Activated CD8-positive, alpha-beta memory T cell treated with anti-CD3 and anti-CD28 coated beads for 1 hour (primary cell): ENCODE results near the gene STT3B.

Source experiments
- DNase-seq, 2 donors: peaks; one replicate each; pipeline ENCODE4 v3.0.0-alpha.2; 2020; ENCODE audit warnings: low read depth in 1 of 2; ENCODE audit errors: extremely low read depth in 1 of 2

Gene STT3B

DNA sequence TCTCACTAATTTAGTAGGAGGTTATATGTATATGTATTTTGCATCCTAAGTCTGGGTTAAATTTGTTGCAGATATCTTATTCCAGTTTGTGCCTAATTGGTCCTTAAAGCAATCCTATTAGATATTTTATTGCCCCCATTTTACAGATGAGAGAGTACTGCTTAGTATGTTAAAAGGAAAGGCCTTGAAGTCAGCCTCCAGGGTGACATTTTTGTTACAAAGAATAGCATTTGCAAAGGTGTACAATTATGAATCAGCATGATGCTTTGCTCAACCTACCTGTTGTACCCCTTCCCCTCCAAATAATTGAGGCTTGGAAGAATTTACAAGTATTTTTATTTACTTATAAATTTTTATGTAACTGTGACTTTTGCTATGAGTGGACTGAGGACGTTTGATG is 14.0 kb downstream of the STT3B start:
- no peak for DNase-seq

GRCh38 chr3:31550452-31551251 is 17.9 kb downstream of the STT3B start:
- DNase-seq = no peak

GRCh38 chr3:31551646-31552045 is 18.9 kb downstream of the STT3B start:
- DNase-seq = no peak

- no peak for DNase-seq
These were observed 19.4 kb downstream of the STT3B start for GRCh38 chr3:31552103-31552502.

DNA sequence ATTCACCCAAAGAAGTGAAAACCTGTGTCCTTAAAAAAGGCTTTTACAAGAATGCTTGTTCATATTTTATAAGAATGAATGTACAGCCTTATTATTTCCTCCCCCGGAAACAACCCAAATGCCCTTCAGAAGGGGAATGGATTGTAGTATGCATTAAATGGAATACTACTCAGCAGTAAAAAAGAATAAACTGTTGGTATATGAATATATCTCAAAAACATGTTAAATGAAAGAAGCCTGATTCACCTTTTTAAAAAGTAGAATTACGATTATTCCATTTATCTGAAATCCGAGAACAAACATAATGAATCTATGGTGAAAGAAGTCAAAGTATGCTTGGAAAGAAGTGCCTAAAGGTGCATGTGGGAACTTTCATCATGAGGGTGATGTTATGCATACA is 20.5 kb downstream of the STT3B start:
- DNase-seq = no peak

- no peak for DNase-seq
These were observed 22.5 kb downstream of the STT3B start for GRCh38 chr3:31555204-31555603.

DNA sequence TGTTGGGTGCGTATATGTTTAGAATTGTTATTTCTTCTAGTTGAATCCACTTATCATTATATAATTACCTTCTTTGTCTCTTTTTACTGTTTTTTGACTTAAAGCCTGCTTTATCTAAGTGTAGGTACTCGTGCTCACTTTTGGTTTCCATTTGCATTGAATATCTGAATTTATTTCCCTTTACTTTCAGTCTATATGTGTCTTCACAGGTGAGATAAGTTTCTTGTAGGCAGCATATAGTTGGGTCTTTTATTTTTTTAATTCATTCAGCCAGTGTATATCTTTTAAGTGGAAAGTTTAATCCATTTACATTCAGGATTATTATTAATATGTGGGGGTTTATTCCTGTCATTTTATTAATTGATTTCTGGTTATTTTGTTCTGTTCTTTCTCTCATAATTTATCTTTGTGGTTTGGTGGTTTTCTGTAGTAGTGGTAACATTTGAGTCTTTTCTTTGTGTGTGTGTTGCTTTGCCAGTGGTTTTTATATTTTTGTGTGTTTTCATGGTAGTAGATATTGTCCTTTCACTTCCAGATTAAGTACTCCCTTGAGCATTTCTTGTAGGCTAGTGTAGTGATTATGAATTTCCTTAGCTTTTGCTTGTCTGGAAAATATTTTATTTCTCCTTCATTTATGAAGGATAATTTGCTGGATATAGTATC is 27.3 kb downstream of the STT3B start:
- no peak for DNase-seq

DNA sequence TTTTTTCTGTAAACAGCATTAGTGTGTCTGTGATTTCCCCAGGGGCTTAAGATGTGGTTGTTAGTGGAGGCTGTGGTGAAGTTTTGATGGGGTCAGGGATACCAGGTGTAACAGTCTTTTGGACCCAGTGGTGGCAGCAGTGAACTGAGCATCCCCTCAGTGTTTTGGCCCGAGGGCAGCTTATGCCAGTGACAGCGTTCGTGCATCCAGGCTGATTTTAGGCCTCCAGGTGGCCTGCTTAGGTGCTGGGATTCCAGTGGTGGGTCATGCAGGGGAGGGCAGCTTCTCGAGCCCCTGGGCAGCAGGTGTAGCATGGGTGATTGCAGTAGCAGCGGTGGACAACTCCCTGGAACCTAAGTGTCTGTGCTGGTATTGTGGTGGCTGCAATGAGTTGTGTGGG is 29.2 kb downstream of the STT3B start:
- no peak for DNase-seq

GRCh38 chr3:31562525-31562924 is 29.8 kb downstream of the STT3B start:
- DNase-seq = no peak

- DNase-seq = no peak
These were observed 32.6 kb downstream of the STT3B start for GRCh38 chr3:31565288-31565687.

- DNase-seq = no peak
These were observed 34.3 kb downstream of the STT3B start for GRCh38 chr3:31567036-31567435.

- DNase-seq = no peak
These were observed 35.9 kb downstream of the STT3B start for GRCh38 chr3:31568649-31569048.

GRCh38 chr3:31571325-31571724 is 38.6 kb downstream of the STT3B start:
- no peak for DNase-seq

DNA sequence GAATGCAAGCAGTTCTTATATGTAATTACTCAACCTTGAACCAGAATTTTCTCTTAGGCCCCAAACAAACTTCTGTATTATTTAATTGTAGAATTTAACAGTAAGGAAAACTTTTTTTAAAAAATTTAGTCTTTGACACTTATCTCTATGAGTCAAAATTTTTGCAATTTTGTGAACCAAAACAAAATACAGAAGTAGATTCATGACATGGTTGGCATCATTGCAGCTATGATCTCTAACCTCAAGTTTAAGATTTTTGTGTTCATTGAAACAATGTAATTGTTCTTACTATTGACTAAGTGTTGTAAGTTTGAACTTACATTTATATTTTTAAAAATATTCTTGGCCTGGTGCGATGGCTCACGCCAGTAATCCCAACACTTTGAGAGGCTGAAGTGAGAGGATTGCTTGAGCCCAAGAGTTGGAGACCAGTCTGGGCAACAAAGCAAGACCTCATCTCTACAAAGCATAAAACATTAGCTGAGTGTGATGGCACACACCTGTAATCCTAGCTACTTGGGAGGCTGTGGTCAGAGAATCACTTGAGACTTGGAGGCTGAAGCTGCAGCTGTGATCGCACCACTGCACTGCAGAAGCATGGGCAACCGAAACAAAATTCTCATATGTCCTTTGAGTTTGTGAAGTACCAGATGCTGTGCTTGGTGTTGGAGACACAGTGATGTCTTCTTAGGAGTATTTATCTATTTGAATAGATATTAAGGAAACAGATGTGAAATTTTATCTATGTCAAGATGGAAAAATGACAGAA is 39.7 kb downstream of the STT3B start:
- DNase-seq = no peak

DNA sequence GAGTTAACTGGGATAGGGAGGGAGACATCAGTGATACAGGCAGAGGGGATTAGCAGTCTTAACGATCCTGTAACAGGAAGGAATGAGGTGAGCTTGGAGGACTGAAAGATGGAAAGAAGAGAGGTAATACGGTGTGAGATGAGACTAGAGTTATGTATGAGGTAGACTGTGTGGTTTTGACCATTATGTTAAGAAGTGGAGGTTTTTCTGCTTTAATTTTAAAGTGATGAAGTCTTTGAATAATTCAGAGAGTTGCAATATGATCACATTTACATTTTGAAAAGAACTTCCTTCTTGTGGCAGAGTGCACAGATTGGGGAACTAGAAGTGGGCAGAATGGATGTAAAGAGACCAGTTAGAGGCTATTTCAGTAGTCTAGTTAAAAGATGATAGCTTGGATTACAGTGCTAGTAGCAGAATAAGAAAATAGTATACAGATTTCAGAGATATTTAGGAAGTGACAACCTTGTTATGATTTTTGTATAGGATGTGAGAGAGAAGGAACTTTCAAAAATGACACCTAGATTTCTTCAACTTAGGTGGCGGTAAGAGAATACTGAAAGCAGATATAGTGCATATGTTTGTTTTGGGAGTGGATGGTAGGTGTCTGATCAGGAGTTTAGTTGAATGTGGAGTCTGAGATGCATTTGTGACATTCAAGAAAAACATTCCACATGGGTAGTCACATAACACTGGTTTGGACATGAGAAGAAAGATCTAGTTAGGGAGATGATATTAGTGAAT is 40.5 kb downstream of the STT3B start:
- DNase-seq = no peak

DNA sequence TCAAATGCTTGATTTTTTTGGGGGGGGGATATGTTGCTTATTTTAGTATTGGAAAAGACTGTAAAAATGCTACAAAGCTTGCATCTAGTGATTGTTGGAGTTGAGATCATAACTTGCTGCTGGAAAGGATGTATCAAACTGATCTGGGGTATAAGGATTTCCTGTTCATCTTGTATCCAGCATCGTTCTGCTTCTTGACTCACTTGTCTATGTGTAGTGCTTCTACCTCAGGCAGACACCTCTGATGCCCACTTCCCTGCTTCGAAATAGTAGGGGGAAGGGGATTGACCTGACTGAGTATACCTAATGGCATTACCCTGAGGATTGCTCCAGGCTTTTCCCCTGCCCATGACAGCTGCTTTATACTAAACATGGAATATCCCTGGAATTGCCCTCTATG is 42.7 kb downstream of the STT3B start:
- DNase-seq = no peak

DNA sequence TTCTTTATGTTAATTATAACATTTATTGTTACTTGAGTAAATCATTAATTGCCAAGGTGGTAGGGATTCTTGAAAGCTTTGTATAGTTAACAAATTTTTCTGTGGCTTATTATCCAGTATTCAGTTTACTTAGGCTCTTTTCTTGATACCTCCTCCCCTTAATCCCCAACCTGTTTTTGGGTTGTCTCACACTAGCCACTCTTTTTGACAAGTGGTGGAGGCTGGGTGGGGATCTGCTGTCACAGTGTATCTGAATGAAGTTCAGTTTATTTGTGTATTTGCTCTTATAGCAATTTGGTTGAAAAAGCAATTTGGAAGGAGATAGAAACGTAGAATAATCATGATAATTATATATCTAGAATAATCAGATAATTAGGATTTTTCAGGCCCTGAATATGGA is 43.8 kb downstream of the STT3B start:
- DNase-seq = no peak

DNA sequence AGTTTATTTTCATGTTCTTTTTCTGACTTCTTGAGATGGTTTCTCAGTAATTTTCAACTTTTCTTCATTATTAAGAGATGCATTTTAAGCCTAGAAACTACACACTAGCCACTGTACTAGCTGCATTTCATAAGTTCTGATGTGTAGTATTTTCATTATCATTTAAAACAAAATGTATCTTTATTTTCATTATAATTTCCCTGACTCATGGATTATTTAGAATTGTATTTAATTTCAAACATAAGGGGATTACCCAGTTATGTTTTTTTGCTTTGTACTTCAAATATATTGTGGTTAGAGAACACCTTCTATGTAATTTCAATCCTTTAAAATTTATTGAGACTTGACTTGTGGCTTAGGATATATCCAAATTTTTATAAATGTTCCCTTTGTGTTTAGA is 44.5 kb downstream of the STT3B start:
- no peak for DNase-seq

DNA sequence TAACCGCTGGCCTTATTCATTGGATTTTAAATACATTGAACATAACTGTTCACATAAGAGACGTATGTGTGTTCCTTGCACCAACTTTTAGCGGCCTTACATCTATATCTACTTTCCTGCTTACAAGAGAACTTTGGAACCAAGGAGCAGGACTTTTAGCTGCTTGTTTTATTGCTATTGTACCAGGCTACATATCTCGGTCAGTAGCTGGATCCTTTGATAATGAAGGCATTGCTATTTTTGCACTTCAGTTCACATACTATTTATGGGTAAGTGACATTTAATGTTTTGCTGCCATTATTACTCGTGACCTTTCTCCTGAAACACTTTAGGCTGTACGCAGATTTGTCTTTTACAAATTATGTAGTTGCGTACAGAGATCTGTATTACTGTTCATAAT is 47.1 kb downstream of the STT3B start:
- DNase-seq = no peak

GRCh38 chr3:31580645-31581044 is 47.9 kb downstream of the STT3B start:
- DNase-seq = no peak

DNA sequence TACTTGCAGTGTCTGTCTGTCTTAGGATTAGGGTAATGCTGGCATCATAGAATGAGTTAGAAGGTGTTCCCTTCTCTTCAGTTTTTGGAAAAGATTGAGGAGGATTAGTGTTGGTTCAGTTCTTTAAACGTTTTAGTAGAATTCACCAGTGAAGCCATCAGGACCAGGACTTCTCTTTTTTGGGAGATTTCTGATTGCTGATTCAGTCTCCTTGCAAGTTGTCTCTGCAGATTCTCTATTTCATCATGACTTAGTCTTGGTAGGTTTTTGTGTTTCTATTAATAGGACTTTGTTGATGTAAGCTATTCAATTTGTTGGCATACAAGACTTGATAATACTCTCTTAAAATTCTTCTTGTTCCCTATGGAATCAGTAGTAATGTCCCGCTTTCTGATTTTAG is 48.9 kb downstream of the STT3B start:
- no peak for DNase-seq
